HEK293 (cell line): Measurements from ENCODE around the gene ZG16.
A peak's percentile ranks its signal among the peaks of the same experiment; 100 is the strongest.

Experiments used
- CTCF ChIA-PET: fragments of 350-600 bp; formaldehyde crosslinking; extraction: SDS; loops from one replicate; lab custom pipeline; 2021; ENCODE audit warnings: antibody characterized with exemption; lab: Yijun Ruan, JAX
- POLR2A ChIA-PET: fragments of 300-600 bp; formaldehyde crosslinking; extraction: SDS; loops from one replicate; lab custom pipeline; 2020; ENCODE audit warnings: antibody characterized with exemption, inconsistent platforms; lab: Yijun Ruan, JAX
- H3K27ac ChIP-seq: fragments of 200-500 bp; sonication (Bioruptor generic); 2 replicates; pipeline ENCODE4 v1.5.1; 2014; ENCODE audit warnings: low read depth, low read length, control low read depth, inconsistent platforms; ENCODE audit errors: extremely low read depth
- H3K36me3 ChIP-seq, 2 experiments: fragments of 200-500 bp in 1 of 2; sonication (Bioruptor generic) in 1 of 2; 1 replicate in 1 of 2; 2 replicates in 1 of 2; pipeline ENCODE4 v1.5.1; 2014 to 2017; ENCODE audit warnings: inconsistent platforms in 2 of 2, low read length in 2 of 2; ENCODE audit not compliant: control insufficient read depth in 2 of 2, insufficient read depth in 1 of 2
- H3K4me1 ChIP-seq: fragments of 200-500 bp; sonication (Bioruptor generic); 2 replicates; pipeline ENCODE4 v1.5.1; 2014; ENCODE audit warnings: mild to moderate bottlenecking, low read length, inconsistent platforms; ENCODE audit not compliant: control insufficient read depth, insufficient read depth
- H3K4me3 ChIP-seq: 2 replicates; pipeline ENCODE4 v1.5.1; 2011; ENCODE audit warnings: low read depth, mild to moderate bottlenecking, control low read depth, low read length, moderate library complexity
- H3K9me3 ChIP-seq: fragments of 200-500 bp; sonication (Bioruptor generic); 2 replicates; pipeline ENCODE4 v1.5.1; 2014; ENCODE audit warnings: low read depth, low read length, inconsistent platforms; ENCODE audit not compliant: control insufficient read depth, insufficient read depth
- EGR2 ChIP-seq: fragments of 450-650 bp; formaldehyde crosslinking; IDR thresholded peaks from 2 replicates; pipeline ENCODE4 v1.5.1; 2016; ENCODE audit warnings: low read depth, missing biosample characterization, missing genetic modification characterization
- GLIS1 ChIP-seq: fragments of 450-650 bp; formaldehyde crosslinking; IDR thresholded peaks from 2 replicates; pipeline ENCODE4 v1.5.1; 2016; ENCODE audit warnings: missing biosample characterization, missing genetic modification characterization
- KLF9 ChIP-seq: fragments of 450-650 bp; formaldehyde crosslinking; IDR thresholded peaks from 2 replicates; pipeline ENCODE4 v1.5.1; 2016; ENCODE audit warnings: missing biosample characterization, missing genetic modification characterization, low read depth
- SCRT1 ChIP-seq: fragments of 450-650 bp; formaldehyde crosslinking; IDR thresholded peaks from 2 replicates; pipeline ENCODE4 v1.5.1; 2016; ENCODE audit warnings: missing biosample characterization, missing genetic modification characterization, borderline replicate concordance
- SCRT2 ChIP-seq: fragments of 450-650 bp; formaldehyde crosslinking; IDR thresholded peaks from 2 replicates; pipeline ENCODE4 v1.5.1; 2016; ENCODE audit warnings: missing biosample characterization, missing genetic modification characterization
- SP7 ChIP-seq: fragments of 450-650 bp; formaldehyde crosslinking; IDR thresholded peaks from 2 replicates; pipeline ENCODE4 v1.5.1; 2016; ENCODE audit warnings: missing biosample characterization, missing genetic modification characterization
- ZBTB1 ChIP-seq: fragments of 450-650 bp; formaldehyde crosslinking; IDR thresholded peaks from 2 replicates; pipeline ENCODE4 v1.5.1; 2016; ENCODE audit warnings: missing biosample characterization, missing genetic modification characterization
- ZBTB17 ChIP-seq: fragments of 450-650 bp; formaldehyde crosslinking; IDR thresholded peaks from 2 replicates; pipeline ENCODE4 v1.5.1; 2016; ENCODE audit warnings: missing biosample characterization, missing genetic modification characterization
- ZBTB48 ChIP-seq: fragments of 450-650 bp; formaldehyde crosslinking; IDR thresholded peaks from 2 replicates; pipeline ENCODE4 v1.5.1; 2016; ENCODE audit warnings: missing biosample characterization, missing genetic modification characterization
- ZNF121 ChIP-seq: fragments of 450-650 bp; formaldehyde crosslinking; IDR thresholded peaks from 2 replicates; pipeline ENCODE4 v1.5.1; 2016; ENCODE audit warnings: missing biosample characterization, missing genetic modification characterization
- ZNF133 ChIP-seq: fragments of 450-650 bp; formaldehyde crosslinking; IDR thresholded peaks from 2 replicates; pipeline ENCODE4 v1.5.1; 2016; ENCODE audit warnings: missing biosample characterization, missing genetic modification characterization
- ZNF223 ChIP-seq: fragments of 450-650 bp; formaldehyde crosslinking; IDR thresholded peaks from 2 replicates; pipeline ENCODE4 v1.5.1; 2016; ENCODE audit warnings: missing biosample characterization, missing genetic modification characterization
- ZNF366 ChIP-seq: fragments of 450-650 bp; formaldehyde crosslinking; conservative IDR thresholded peaks from 2 replicates; pipeline ENCODE4 v1.5.1; 2016; ENCODE audit warnings: missing biosample characterization, missing genetic modification characterization
- ZNF416 ChIP-seq: fragments of 450-650 bp; formaldehyde crosslinking; IDR thresholded peaks from 2 replicates; pipeline ENCODE4 v1.5.1; 2016; ENCODE audit warnings: missing biosample characterization, missing genetic modification characterization
- ZNF48 ChIP-seq: fragments of 450-650 bp; formaldehyde crosslinking; IDR thresholded peaks from 2 replicates; pipeline ENCODE4 v1.5.1; 2016; ENCODE audit warnings: missing biosample characterization, missing genetic modification characterization
- ZNF555 ChIP-seq: fragments of 450-650 bp; formaldehyde crosslinking; conservative IDR thresholded peaks from 2 replicates; pipeline ENCODE4 v1.5.1; 2017; ENCODE audit warnings: missing biosample characterization, mild to moderate bottlenecking, missing genetic modification characterization, inconsistent platforms
- ZNF600 ChIP-seq: fragments of 450-650 bp; formaldehyde crosslinking; IDR thresholded peaks from 2 replicates; pipeline ENCODE4 v1.5.1; 2016; ENCODE audit warnings: missing biosample characterization, missing genetic modification characterization
- ZNF654 ChIP-seq: fragments of 450-650 bp; formaldehyde crosslinking; IDR thresholded peaks from 2 replicates; pipeline ENCODE4 v1.5.1; 2016; ENCODE audit warnings: low read depth, missing biosample characterization, missing genetic modification characterization
- ZNF664 ChIP-seq: fragments of 450-650 bp; formaldehyde crosslinking; IDR thresholded peaks from 2 replicates; pipeline ENCODE4 v1.5.1; 2016; ENCODE audit warnings: missing biosample characterization, missing genetic modification characterization
- ZSCAN23 ChIP-seq: fragments of 450-650 bp; formaldehyde crosslinking; IDR thresholded peaks from 2 replicates; pipeline ENCODE4 v1.5.1; 2016; ENCODE audit warnings: missing biosample characterization, missing genetic modification characterization
- ZSCAN30 ChIP-seq: fragments of 450-650 bp; IDR thresholded peaks from 2 replicates; pipeline ENCODE4 v1.5.1; 2018; ENCODE audit warnings: missing biosample characterization, mild to moderate bottlenecking, missing genetic modification characterization, moderate library complexity
- TF ChIP-seq, protein P1 (sequence below): fragments of 450-650 bp; formaldehyde crosslinking; IDR thresholded peaks from 2 replicates; pipeline ENCODE4 v1.5.1; 2016; ENCODE audit warnings: missing biosample characterization, missing genetic modification characterization
- TF ChIP-seq, protein P2 (sequence below): fragments of 450-650 bp; formaldehyde crosslinking; IDR thresholded peaks from 2 replicates; pipeline ENCODE4 v1.5.1; 2016; ENCODE audit warnings: missing biosample characterization, missing genetic modification characterization
- TF ChIP-seq, protein P3 (sequence below): fragments of 450-650 bp; IDR thresholded peaks from 2 replicates; pipeline ENCODE4 v1.5.1; 2018; ENCODE audit warnings: missing biosample characterization, mild to moderate bottlenecking, missing genetic modification characterization

ZG16 gene

DNA sequence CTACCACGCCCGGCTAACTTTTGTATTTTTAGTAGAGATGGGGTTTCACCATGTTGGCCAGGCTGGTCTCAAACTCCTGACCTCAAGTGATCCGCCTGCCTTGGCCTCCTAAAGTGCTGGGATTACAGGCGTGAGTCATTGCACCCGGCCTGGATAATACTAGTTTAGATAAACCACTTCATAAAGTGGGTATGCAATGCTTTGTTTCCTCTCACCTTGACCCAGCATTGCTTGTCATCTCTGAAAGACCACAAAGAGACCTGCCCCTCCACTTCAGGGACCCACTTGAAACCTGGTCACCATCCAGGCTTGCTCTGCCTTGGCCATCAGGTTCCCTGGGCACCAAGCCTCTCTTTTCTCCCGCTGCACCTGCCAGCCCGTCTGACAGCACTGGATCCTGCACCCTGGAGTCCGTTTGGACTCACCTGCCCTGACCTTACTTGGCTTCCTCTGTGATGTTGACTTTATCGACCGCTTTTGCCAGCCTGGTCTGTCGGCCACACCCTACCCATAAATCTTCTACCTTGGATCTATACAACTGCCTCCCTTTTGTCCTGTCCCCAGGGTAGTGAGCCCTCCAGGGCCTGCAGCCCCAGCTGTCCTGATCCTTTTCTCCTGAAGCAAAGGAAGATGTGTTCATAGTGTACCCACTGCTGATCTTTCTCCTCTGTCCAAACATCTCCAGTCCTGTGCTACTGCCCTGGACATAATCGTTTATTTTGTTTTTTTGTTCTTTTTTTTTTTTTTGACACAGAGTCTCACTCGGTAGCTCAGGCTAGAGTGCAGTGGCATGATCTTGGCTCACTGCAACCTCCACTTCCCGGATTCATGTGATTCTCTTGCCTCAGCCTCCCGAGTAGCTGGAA is 12.7 kb upstream of the ZG16 start (continued):
- TF ChIP-seq SP7 (tag by site-specific recombination), result peak; percentile 95
- TF ChIP-seq ZNF366, result peak; percentile 32; the same call in 1 of the 2 replicates
- TF ChIP-seq ZNF121 (tag by site-specific recombination), result 0 out of 2 replicates have a peak, but pooled peaks have one; percentile 8
- TF ChIP-seq, protein P1, sequence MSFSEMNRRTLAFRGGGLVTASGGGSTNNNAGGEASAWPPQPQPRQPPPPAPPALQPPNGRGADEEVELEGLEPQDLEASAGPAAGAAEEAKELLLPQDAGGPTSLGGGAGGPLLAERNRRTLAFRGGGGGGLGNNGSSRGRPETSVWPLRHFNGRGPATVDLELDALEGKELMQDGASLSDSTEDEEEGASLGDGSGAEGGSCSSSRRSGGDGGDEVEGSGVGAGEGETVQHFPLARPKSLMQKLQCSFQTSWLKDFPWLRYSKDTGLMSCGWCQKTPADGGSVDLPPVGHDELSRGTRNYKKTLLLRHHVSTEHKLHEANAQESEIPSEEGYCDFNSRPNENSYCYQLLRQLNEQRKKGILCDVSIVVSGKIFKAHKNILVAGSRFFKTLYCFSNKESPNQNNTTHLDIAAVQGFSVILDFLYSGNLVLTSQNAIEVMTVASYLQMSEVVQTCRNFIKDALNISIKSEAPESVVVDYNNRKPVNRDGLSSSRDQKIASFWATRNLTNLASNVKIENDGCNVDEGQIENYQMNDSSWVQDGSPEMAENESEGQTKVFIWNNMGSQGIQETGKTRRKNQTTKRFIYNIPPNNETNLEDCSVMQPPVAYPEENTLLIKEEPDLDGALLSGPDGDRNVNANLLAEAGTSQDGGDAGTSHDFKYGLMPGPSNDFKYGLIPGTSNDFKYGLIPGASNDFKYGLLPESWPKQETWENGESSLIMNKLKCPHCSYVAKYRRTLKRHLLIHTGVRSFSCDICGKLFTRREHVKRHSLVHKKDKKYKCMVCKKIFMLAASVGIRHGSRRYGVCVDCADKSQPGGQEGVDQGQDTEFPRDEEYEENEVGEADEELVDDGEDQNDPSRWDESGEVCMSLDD (tag by site-specific recombination), result no peak
- TF ChIP-seq GLIS1 (tag by site-specific recombination), result peak; percentile 19; the same call in 1 of the 2 replicates
- TF ChIP-seq, protein P2, sequence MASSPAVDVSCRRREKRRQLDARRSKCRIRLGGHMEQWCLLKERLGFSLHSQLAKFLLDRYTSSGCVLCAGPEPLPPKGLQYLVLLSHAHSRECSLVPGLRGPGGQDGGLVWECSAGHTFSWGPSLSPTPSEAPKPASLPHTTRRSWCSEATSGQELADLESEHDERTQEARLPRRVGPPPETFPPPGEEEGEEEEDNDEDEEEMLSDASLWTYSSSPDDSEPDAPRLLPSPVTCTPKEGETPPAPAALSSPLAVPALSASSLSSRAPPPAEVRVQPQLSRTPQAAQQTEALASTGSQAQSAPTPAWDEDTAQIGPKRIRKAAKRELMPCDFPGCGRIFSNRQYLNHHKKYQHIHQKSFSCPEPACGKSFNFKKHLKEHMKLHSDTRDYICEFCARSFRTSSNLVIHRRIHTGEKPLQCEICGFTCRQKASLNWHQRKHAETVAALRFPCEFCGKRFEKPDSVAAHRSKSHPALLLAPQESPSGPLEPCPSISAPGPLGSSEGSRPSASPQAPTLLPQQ (tag by site-specific recombination), result 0 out of 2 replicates have a peak, but pooled peaks have one; percentile 18
- TF ChIP-seq ZNF600 (tag by site-specific recombination), result peak; percentile 85
- TF ChIP-seq KLF9, result 0 out of 2 replicates have a peak, but pooled peaks have one; percentile 47
- 0 out of 2 replicates have a peak, but pooled peaks have one; percentile 43 for TF ChIP-seq ZBTB17 (tag by site-specific recombination)
- TF ChIP-seq ZNF48 (tag by site-specific recombination), result no peak

DNA sequence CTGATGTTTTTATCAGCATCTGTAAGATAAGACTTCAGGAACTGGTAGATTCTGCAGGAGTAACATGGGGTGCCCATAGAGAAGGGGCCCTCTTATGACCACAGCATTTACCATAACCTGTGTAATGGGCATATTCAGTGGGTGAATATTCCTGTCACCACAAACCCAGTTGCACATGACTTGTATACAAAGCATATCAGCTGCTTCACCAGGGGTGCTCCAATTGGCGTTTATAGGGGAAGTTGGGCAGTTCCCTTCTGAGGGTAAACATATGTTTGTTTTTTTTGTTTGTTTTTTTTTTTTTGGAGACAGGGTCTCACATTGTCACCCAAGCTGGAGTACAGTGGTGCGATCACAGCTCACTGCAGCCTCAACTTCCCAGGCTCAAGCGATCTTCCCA is 11.5 kb upstream of the ZG16 start:
- Histone ChIP-seq H3K4me3 (no peak overlapping the region), H3K9me3 (no peaks in the 10 kb centered on the region), H3K4me1 (no peaks in the 10 kb centered on the region), H3K27ac (no peak overlapping the region), H3K36me3 (no peaks in the 10 kb centered on the region)
- ChIA-PET CTCF (no interaction called here), POLR2A (interaction anchor here (0.7 to 0.9 kb wide), 2 partner anchors 23 to 72 kb away, joined by 3 to 4 read pairs; no protein-coding TSS in a partner anchor)
- TF ChIP-seq ZNF664 (tag by site-specific recombination) (no peak), ZSCAN23 (tag by site-specific recombination) (no peak), ZNF654 (tag by site-specific recombination) (no peak), EGR2 (no peak)
- TF ChIP-seq, protein P1 (tag by site-specific recombination), result no peak

DNA sequence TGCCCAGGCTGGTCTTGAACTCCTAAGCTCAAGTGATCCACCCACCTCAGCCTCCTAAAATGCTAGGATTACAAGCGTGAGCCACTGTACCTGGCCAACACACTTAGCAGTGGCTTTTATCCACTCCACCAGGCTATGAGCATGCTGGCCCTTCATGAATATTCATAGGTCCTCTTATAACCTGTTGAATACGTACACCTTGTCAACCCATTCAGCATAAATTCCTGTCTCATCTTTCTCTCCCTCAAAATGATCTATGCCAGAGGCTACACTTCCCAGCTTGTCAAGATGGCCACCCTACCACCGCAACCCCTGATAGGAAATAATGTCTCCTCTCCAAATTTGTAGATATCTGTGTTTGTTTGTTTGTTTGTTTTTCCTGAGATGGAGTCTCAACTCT is 11.0 kb upstream of the ZG16 start:
- no peaks in the 10 kb centered on the region for H3K9me3 ChIP-seq
- POLR2A ChIA-PET, result no interaction called here
- no peak overlapping the region for H3K27ac ChIP-seq
- H3K4me1 ChIP-seq, result no peaks in the 10 kb centered on the region
- no peak overlapping the region for H3K4me3 ChIP-seq
- CTCF ChIA-PET, result no interaction called here
- no peaks in the 10 kb centered on the region for H3K36me3 ChIP-seq
- no peak for TF ChIP-seq ZNF133 (tag by site-specific recombination)
- no peak for TF ChIP-seq ZBTB1 (tag by site-specific recombination)
- no peak for TF ChIP-seq ZNF416 (tag by site-specific recombination)
- peak; percentile 87 for TF ChIP-seq SCRT2 (tag by site-specific recombination)
- peak; percentile 81; the same call in 1 of the 2 replicates for TF ChIP-seq SCRT1 (tag by site-specific recombination)
- TF ChIP-seq, protein P3, sequence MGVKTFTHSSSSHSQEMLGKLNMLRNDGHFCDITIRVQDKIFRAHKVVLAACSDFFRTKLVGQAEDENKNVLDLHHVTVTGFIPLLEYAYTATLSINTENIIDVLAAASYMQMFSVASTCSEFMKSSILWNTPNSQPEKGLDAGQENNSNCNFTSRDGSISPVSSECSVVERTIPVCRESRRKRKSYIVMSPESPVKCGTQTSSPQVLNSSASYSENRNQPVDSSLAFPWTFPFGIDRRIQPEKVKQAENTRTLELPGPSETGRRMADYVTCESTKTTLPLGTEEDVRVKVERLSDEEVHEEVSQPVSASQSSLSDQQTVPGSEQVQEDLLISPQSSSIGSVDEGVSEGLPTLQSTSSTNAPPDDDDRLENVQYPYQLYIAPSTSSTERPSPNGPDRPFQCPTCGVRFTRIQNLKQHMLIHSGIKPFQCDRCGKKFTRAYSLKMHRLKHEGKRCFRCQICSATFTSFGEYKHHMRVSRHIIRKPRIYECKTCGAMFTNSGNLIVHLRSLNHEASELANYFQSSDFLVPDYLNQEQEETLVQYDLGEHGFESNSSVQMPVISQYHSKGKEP (tag by site-specific recombination), result no peak
- TF ChIP-seq ZSCAN30 (tag by site-specific recombination), result no peak
- TF ChIP-seq ZBTB48 (tag by site-specific recombination), result no peak
- no peak for TF ChIP-seq ZNF555 (tag by site-specific recombination)
- TF ChIP-seq ZNF223 (tag by site-specific recombination), result no peak
